Embryonic facial prominence (tissue), 1 donor: Measurements from ENCODE around the gene DENND5A.

Experiments used
- DNase-seq: peaks from one replicate; pipeline ENCODE4 v3.0.0-alpha.2; 2016; ENCODE audit errors: extremely low spot score

Gene DENND5A

GRCh38 chr11:9265211-9266131 is at the start of gene DENND5A:
Gene DENND5A, minus strand, starts transcription at chr11:9265350. Its CDS starts 281 bp downstream, at chr11:9265069.
- DNase-seq: peak; percentile 86

- DNase-seq: peak; percentile 90
These were observed 49.3 kb upstream of the DENND5A start, which contains the start of gene TMEM41B for GRCh38 chr11:9314291-9315077. Gene TMEM41B, minus strand, starts transcription at chr11:9314593. Its CDS starts 152 bp downstream, at chr11:9314441.

GRCh38 chr11:9313648-9314290 is 48.6 kb upstream of the DENND5A start:
- peak; percentile 26 for DNase-seq

GRCh38 chr11:9310485-9311090 is 45.4 kb upstream of the DENND5A start:
- no peak for DNase-seq

- DNase-seq: no peak
These were observed 39.0 kb upstream of the DENND5A start for GRCh38 chr11:9304178-9304577.

- no peak for DNase-seq
These were observed 37.3 kb upstream of the DENND5A start for GRCh38 chr11:9302448-9302847.

GRCh38 chr11:9301720-9302119 is 36.6 kb upstream of the DENND5A start:
- DNase-seq: no peak

GRCh38 chr11:9293646-9294045 is 28.5 kb upstream of the DENND5A start:
- no peak for DNase-seq

- DNase-seq: no peak
These were observed 20.9 kb upstream of the DENND5A start for GRCh38 chr11:9285850-9286587.

GRCh38 chr11:9280655-9281301 is 15.6 kb upstream of the DENND5A start:
- DNase-seq: peak; percentile 7

GRCh38 chr11:9277176-9277575 is 12.0 kb upstream of the DENND5A start:
- DNase-seq: no peak

GRCh38 chr11:9276571-9276970 is 11.4 kb upstream of the DENND5A start:
- DNase-seq: no peak

- DNase-seq: no peak
These were observed 9.5 kb upstream of the DENND5A start for GRCh38 chr11:9274499-9275258.

- no peak for DNase-seq
These were observed 8.5 kb upstream of the DENND5A start for GRCh38 chr11:9273376-9274336.

GRCh38 chr11:9269492-9270013 is 4.4 kb upstream of the DENND5A start:
- no peak for DNase-seq

GRCh38 chr11:9267680-9268079 is 2.5 kb upstream of the DENND5A start:
- no peak for DNase-seq

GRCh38 chr11:9266926-9267325 is 1.8 kb upstream of the DENND5A start:
- no peak for DNase-seq

- no peak for DNase-seq
These were observed 1.1 kb upstream of the DENND5A start for GRCh38 chr11:9266132-9266736.
